ENCODE results near the gene AGFG2.
"Not testable (repeated sequence)": the region's sequence is repeated elsewhere in the genome, so short reads cannot be mapped to it uniquely, and the experiment has no call there.

Gene AGFG2

GRCh38 chr7:100532165-100533022 is 6.6 kb upstream of the AGFG2 start:
- DNase-seq (ENCODE audit: low read depth, low spot score) = no peak
- POLR2A ChIA-PET = no interaction called here
- H3K4me3 ChIP-seq (ENCODE audit: low read depth, low read length) = no peak overlapping the region
- CTCF ChIA-PET = interaction anchor here (0.7 to 22.1 kb wide), 3 partner anchors 17 to 63 kb away, joined by 3 to 396 read pairs (median 3); no protein-coding TSS in a partner anchor
- TF ChIP-seq, protein P1, sequence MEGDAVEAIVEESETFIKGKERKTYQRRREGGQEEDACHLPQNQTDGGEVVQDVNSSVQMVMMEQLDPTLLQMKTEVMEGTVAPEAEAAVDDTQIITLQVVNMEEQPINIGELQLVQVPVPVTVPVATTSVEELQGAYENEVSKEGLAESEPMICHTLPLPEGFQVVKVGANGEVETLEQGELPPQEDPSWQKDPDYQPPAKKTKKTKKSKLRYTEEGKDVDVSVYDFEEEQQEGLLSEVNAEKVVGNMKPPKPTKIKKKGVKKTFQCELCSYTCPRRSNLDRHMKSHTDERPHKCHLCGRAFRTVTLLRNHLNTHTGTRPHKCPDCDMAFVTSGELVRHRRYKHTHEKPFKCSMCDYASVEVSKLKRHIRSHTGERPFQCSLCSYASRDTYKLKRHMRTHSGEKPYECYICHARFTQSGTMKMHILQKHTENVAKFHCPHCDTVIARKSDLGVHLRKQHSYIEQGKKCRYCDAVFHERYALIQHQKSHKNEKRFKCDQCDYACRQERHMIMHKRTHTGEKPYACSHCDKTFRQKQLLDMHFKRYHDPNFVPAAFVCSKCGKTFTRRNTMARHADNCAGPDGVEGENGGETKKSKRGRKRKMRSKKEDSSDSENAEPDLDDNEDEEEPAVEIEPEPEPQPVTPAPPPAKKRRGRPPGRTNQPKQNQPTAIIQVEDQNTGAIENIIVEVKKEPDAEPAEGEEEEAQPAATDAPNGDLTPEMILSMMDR (IDR thresholded peaks at IDR 0.05; ENCODE audit: insufficient read depth, low read length, missing control alignments) = no peak

GRCh38 chr7:100535982-100536381 is 3.0 kb upstream of the AGFG2 start:
- POLR2A ChIA-PET = interaction anchor here (1.2 kb wide), 1 partner anchor 36 kb away, joined by 4 read pairs; no protein-coding TSS in a partner anchor
- DNase-seq (ENCODE audit: low read depth, low spot score); H3K4me3 ChIP-seq (ENCODE audit: low read depth, low read length): not testable (repeated sequence)
- CTCF ChIA-PET = interaction anchor here (22.1 kb wide), 1 partner anchor 25 kb away, joined by 396 read pairs; no protein-coding TSS in a partner anchor

DNA sequence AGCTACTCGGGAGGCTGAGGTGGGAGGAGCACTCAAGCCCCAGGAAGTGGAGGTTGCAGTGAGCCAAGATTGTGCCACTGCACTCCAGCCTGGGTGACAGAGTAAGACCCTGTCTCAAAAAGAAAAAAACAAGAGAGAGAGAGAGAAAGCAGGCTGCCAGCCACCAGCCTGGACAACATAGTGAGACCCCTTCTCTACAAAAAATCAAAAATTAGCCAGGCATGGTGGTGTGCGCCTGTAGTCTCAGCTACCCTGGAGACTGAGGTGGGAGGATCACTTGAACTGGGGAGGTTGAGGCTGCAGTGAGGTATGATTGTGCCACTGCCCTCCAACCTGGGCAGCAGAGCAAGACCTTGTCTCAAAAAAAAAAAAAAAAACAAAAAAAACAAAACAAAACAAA is 2.3 kb upstream of the AGFG2 start:
- H3K4me3 ChIP-seq (ENCODE audit: low read depth, low read length); DNase-seq (ENCODE audit: low read depth, low spot score): not testable (repeated sequence)
- ChIA-PET CTCF (interaction anchor here (22.1 kb wide), 1 partner anchor 24 kb away, joined by 396 read pairs; no protein-coding TSS in a partner anchor), POLR2A (interaction anchor here (1.2 kb wide), 1 partner anchor 36 kb away, joined by 4 read pairs; no protein-coding TSS in a partner anchor)

GRCh38 chr7:100538348-100538653 is 702 bp upstream of the AGFG2 start:
- ChIA-PET CTCF (interaction anchor here (1.4 to 22.1 kb wide), 4 partner anchors 22 to 153 kb away, joined by 3 to 396 read pairs (median 4); no protein-coding TSS in a partner anchor), POLR2A (interaction anchor here (1.4 kb wide), 1 partner anchor 110 kb away, joined by 4 read pairs; the partner anchor contains the start of gene ZCWPW1)
- DNase-seq (ENCODE audit: low read depth, low spot score) = no peak
- TF ChIP-seq, protein P1 (IDR thresholded peaks at IDR 0.05; ENCODE audit: insufficient read depth, low read length, missing control alignments) = no peak
- H3K4me3 ChIP-seq (ENCODE audit: low read depth, low read length) = peak overlapping the region; percentile 54

GRCh38 chr7:100539436-100540006 is 518 bp downstream of the AGFG2 start:
- ChIA-PET POLR2A (interaction anchor here (0.8 to 1.4 kb wide), 3 partner anchors 12 to 111 kb away, joined by 3 to 4 read pairs (median 4); partner anchors contain the start of gene ZCWPW1), CTCF (interaction anchor here (1.0 to 22.1 kb wide), 6 partner anchors 22 to 152 kb away, joined by 3 to 396 read pairs (median 4); partner anchors contain the start of gene NYAP1)
- TF ChIP-seq, protein P1 (IDR thresholded peaks at IDR 0.05; ENCODE audit: insufficient read depth, low read length, missing control alignments) = no peak
- H3K4me3 ChIP-seq (ENCODE audit: low read depth, low read length) = peak overlapping the region; percentile 79
- DNase-seq (ENCODE audit: low read depth, low spot score) = no peak

DNA sequence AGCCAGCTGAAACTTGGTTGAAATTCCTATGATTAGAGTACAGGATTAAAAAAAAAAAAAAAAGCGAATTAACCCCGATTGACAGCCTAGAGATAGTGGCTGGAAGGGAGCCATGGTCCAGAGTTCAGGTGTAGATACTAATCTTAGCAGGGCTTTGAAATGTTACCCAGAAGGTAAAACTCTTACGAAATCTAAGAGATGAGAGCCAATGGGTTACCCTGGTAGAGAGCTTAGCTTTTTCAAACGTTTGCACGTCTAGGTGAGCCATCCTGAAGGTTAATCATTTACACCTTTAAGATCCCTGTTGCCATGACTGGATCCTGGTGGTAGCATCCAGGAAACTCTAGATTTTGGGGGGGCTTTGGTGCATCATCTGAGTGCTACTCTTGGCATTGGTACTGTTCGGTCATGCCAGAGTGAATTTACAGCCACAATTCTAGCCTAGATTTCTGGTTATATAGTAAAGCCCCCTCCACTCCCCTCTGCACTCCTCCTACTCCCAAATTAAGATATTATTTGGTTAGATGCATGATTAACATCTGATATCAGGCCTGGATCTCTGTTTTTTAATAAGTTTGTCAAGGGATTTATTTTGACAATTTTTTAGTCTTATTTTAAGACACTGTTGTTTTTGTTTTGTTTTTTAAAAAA is 1.2 kb downstream of the AGFG2 start:
- no peak for DNase-seq (ENCODE audit: low read depth, low spot score)
- TF ChIP-seq, protein P1 (IDR thresholded peaks at IDR 0.05; ENCODE audit: insufficient read depth, low read length, missing control alignments) = no peak
- peak overlapping the region; percentile 79 for H3K4me3 ChIP-seq (ENCODE audit: low read depth, low read length)
- CTCF ChIA-PET = interaction anchor here (1.0 to 22.1 kb wide), 4 partner anchors 21 to 71 kb away, joined by 3 to 396 read pairs (median 6); partner anchors contain the start of gene NYAP1
- POLR2A ChIA-PET = interaction anchor here (0.6 to 1.1 kb wide), 2 partner anchors 18 to 50 kb away, joined by 3 to 4 read pairs; no protein-coding TSS in a partner anchor

DNA sequence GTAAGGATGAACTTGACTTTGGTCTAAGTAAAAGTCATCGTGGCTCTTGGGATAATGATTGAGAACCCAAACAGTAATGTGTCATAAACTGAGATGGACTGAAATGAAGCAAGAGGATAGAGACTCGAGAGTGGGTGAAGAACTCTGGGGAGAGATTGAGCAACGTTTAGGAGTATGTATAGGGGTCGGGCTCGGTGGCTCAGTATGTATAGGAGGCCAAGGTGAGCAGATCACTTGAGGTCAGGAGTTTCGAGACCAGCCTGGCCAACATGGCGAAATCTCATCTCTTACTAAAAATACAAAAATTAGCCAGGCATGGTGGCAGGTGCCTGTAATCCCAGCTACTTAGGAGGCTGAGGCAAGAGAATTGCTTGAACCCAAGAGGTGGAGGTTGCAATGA is 2.3 kb downstream of the AGFG2 start:
- ChIA-PET CTCF (interaction anchor here (0.9 to 22.1 kb wide), 3 partner anchors 20 to 72 kb away, joined by 3 to 396 read pairs (median 3); no protein-coding TSS in a partner anchor), POLR2A (interaction anchor here (0.7 kb wide), 1 partner anchor 9 kb away, joined by 4 read pairs; no protein-coding TSS in a partner anchor)
- not testable (repeated sequence) for DNase-seq (ENCODE audit: low read depth, low spot score); H3K4me3 ChIP-seq (ENCODE audit: low read depth, low read length)
